Mucosa of stomach (tissue), 1 donor: ENCODE results near the gene YIPF3.
"Not testable (repeated sequence)": the region's sequence is repeated elsewhere in the genome, so short reads cannot be mapped to it uniquely, and the experiment has no call there.

Experiments used
- H3K27me3 ChIP-seq: one replicate; pipeline ENCODE4 v1.7.0; 2013; ENCODE audit warnings: mild to moderate bottlenecking, low read length; ENCODE audit not compliant: control insufficient read depth, insufficient read depth
- H3K36me3 ChIP-seq: one replicate; pipeline ENCODE4 v1.7.0; 2013; ENCODE audit warnings: low read length; ENCODE audit not compliant: control insufficient read depth, insufficient read depth
- H3K4me1 ChIP-seq: one replicate; pipeline ENCODE4 v1.7.0; 2013; ENCODE audit warnings: mild to moderate bottlenecking, low read length; ENCODE audit not compliant: control insufficient read depth, insufficient read depth
- H3K4me3 ChIP-seq: one replicate; pipeline ENCODE4 v1.7.0; 2013; ENCODE audit warnings: low read length
- H3K9ac ChIP-seq: one replicate; pipeline ENCODE4 v1.7.0; 2013; ENCODE audit warnings: mild to moderate bottlenecking, low read length, moderate library complexity
- H3K9me3 ChIP-seq: one replicate; pipeline ENCODE4 v1.7.0; 2013; ENCODE audit warnings: mild to moderate bottlenecking, low read length, moderate library complexity; ENCODE audit not compliant: control insufficient read depth
- donor health status: Pancreatic carcinoma.

YIPF3 gene

GRCh38 chr6:43468240-43468639 lies 48.5 kb downstream of the YIPF3 start:
- Histone ChIP-seq H3K9ac (no peak overlapping the region), H3K36me3 (no peaks in the 10 kb centered on the region), H3K9me3 (no peaks in the 10 kb centered on the region), H3K4me3 (no peak overlapping the region), H3K4me1 (peaks cover 14% of the 10 kb centered on the region), H3K27me3 (peaks cover 5% of the 10 kb centered on the region)

- Histone ChIP-seq H3K4me3 (no peak overlapping the region), H3K9me3 (no peaks in the 10 kb centered on the region), H3K4me1 (peaks cover 14% of the 10 kb centered on the region), H3K27me3 (peaks cover 8% of the 10 kb centered on the region), H3K36me3 (no peaks in the 10 kb centered on the region), H3K9ac (no peak overlapping the region)
Measured at GRCh38 chr6:43467752-43468151, 49.0 kb downstream of the YIPF3 start.

GRCh38 chr6:43467265-43467664 lies 49.5 kb downstream of the YIPF3 start:
- not testable (repeated sequence) for H3K4me3 ChIP-seq, H3K36me3 ChIP-seq, H3K9ac ChIP-seq, H3K9me3 ChIP-seq
- Histone ChIP-seq H3K27me3 (peaks cover 13% of the 10 kb centered on the region), H3K4me1 (peaks cover 14% of the 10 kb centered on the region)

GRCh38 chr6:43465948-43466347 lies 50.8 kb downstream of the YIPF3 start:
- H3K36me3 ChIP-seq, result no peaks in the 10 kb centered on the region
- peaks cover 9% of the 10 kb centered on the region for H3K4me1 ChIP-seq
- H3K9me3 ChIP-seq, result no peaks in the 10 kb centered on the region
- peaks cover 15% of the 10 kb centered on the region for H3K27me3 ChIP-seq
- H3K9ac ChIP-seq, result no peak overlapping the region
- no peak overlapping the region for H3K4me3 ChIP-seq

- no peak overlapping the region for H3K9ac ChIP-seq
- H3K36me3 ChIP-seq, result no peaks in the 10 kb centered on the region
- H3K27me3 ChIP-seq, result peaks cover 15% of the 10 kb centered on the region
- peaks cover 5% of the 10 kb centered on the region for H3K4me1 ChIP-seq
- H3K4me3 ChIP-seq, result no peak overlapping the region
- no peaks in the 10 kb centered on the region for H3K9me3 ChIP-seq
Measured at GRCh38 chr6:43464337-43464736, 52.4 kb downstream of the YIPF3 start.

- H3K27me3 ChIP-seq, result peaks cover 18% of the 10 kb centered on the region
- H3K36me3 ChIP-seq, result no peaks in the 10 kb centered on the region
- no peaks in the 10 kb centered on the region for H3K4me1 ChIP-seq
- H3K9ac ChIP-seq, result no peak overlapping the region
- no peaks in the 10 kb centered on the region for H3K9me3 ChIP-seq
- H3K4me3 ChIP-seq, result no peak overlapping the region
Measured at GRCh38 chr6:43461936-43462335, 54.8 kb downstream of the YIPF3 start.
